ENCODE measurements around the gene GRM3. TPM values are rescaled to one million over a fixed set of nuclear protein-coding genes. Genes with fewer than 3 reads are reported as not detected.

GRM3 gene
- total and polyA plus RNA-seq, 2 donors (not counting 1 experiment from before 2014, with no cell fraction given) = not detected

DNA sequence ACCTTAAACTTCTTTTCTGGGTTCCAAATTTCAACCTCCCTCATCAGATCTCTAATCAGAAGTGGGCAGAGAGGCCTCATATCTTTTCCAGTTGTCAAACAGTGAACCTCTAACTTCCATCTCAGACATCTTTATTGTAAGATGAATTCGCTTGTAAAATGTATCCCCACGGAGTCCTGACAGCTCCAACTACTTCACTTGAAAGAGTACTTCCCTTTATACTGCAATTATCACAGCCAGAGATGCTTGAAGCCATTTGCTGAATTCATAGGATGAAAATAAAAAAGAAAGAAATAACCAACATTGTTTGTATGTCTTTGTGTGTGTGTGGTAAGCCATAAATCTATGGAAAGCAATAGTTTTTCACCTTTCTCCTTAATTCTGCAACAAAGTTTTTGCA is 175.2 kb downstream of the GRM3 start:
- H3K4me2 ChIP-seq (ENCODE audit: extremely low read depth, insufficient read depth, low read length) = no peak overlapping the region
- no peak for TF ChIP-seq EZH2 (IDR thresholded peaks at IDR 0.05; ENCODE audit: low read length, missing control alignments)
- TF ChIP-seq, protein P1, sequence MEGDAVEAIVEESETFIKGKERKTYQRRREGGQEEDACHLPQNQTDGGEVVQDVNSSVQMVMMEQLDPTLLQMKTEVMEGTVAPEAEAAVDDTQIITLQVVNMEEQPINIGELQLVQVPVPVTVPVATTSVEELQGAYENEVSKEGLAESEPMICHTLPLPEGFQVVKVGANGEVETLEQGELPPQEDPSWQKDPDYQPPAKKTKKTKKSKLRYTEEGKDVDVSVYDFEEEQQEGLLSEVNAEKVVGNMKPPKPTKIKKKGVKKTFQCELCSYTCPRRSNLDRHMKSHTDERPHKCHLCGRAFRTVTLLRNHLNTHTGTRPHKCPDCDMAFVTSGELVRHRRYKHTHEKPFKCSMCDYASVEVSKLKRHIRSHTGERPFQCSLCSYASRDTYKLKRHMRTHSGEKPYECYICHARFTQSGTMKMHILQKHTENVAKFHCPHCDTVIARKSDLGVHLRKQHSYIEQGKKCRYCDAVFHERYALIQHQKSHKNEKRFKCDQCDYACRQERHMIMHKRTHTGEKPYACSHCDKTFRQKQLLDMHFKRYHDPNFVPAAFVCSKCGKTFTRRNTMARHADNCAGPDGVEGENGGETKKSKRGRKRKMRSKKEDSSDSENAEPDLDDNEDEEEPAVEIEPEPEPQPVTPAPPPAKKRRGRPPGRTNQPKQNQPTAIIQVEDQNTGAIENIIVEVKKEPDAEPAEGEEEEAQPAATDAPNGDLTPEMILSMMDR (conservative IDR thresholded peaks at IDR 0.05 in 1 of 2, IDR thresholded peaks at IDR 0.05 in 1 of 2; ENCODE audit: low read depth in 1 of 2, low read length in 2 of 2) = no peak
- H3K36me3 ChIP-seq (ENCODE audit: control insufficient read depth, insufficient read depth, low read length) = no peaks in the 10 kb centered on the region
- no peak overlapping the region for H2AFZ ChIP-seq (ENCODE audit: low read length)
- no peak overlapping the region for H3K9ac ChIP-seq (ENCODE audit: insufficient read depth, low read length)
- no peaks in the 10 kb centered on the region for H3K4me1 ChIP-seq (ENCODE audit: control insufficient read depth, extremely low read depth, insufficient read depth, low read length)
- no peaks in the 10 kb centered on the region for H3K9me3 ChIP-seq (ENCODE audit: control insufficient read depth, insufficient read depth, low read depth, low read length)
- H3K27me3 ChIP-seq (ENCODE audit: control insufficient read depth, insufficient read depth, low read length) = no peaks in the 10 kb centered on the region
- no peak overlapping the region for H3K27ac ChIP-seq (ENCODE audit: insufficient read depth, low read length)
- no peak overlapping the region for H3K4me3 ChIP-seq (replicated peaks in 1 of 4; ENCODE audit: control extremely low read depth in 1 of 4, insufficient read depth in 1 of 4, low read depth in 3 of 4, low read length in 4 of 4)
- H3K79me2 ChIP-seq (ENCODE audit: control insufficient read depth, insufficient read depth, low read length) = no peaks in the 10 kb centered on the region
- no peak for DNase-seq (ENCODE audit: low read depth in 2 of 2)
- H4K20me1 ChIP-seq (ENCODE audit: control insufficient read depth, extremely low read depth, insufficient read depth, low read length) = no peaks in the 10 kb centered on the region

DNA sequence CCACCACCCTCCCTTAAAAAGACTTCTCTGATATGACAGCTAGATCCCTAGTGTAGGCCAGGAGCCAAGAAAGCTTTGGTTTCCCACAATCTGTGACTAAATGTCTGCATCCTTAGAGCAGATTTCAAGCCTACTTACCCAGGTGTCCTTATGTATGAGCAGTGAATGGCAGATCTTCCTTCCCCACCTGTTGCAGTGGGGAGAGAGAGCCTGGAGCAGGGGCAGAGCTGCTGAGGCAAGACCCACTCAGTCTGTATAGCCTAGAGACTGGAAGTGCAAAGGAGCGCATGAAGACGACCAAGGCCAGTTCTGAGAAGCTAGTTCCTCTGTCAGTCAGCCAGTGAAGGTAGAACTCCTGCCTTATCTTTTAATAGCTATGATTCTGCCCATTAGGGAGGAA is 180.1 kb downstream of the GRM3 start:
- H3K4me2 ChIP-seq (ENCODE audit: extremely low read depth, insufficient read depth, low read length) = no peak overlapping the region
- no peak overlapping the region for H3K27ac ChIP-seq (ENCODE audit: insufficient read depth, low read length)
- H4K20me1 ChIP-seq (ENCODE audit: control insufficient read depth, extremely low read depth, insufficient read depth, low read length) = no peaks in the 10 kb centered on the region
- no peak overlapping the region for H3K4me3 ChIP-seq (replicated peaks in 1 of 4; ENCODE audit: control extremely low read depth in 1 of 4, insufficient read depth in 1 of 4, low read depth in 3 of 4, low read length in 4 of 4)
- H3K36me3 ChIP-seq (ENCODE audit: control insufficient read depth, insufficient read depth, low read length) = no peaks in the 10 kb centered on the region
- H3K27me3 ChIP-seq (ENCODE audit: control insufficient read depth, insufficient read depth, low read length) = no peaks in the 10 kb centered on the region
- no peaks in the 10 kb centered on the region for H3K79me2 ChIP-seq (ENCODE audit: control insufficient read depth, insufficient read depth, low read length)
- H3K9ac ChIP-seq (ENCODE audit: insufficient read depth, low read length) = no peak overlapping the region
- H3K9me3 ChIP-seq (ENCODE audit: control insufficient read depth, insufficient read depth, low read depth, low read length) = no peaks in the 10 kb centered on the region
- H2AFZ ChIP-seq (ENCODE audit: low read length) = no peak overlapping the region
- TF ChIP-seq EZH2 (IDR thresholded peaks at IDR 0.05; ENCODE audit: low read length, missing control alignments) = no peak
- TF ChIP-seq, protein P1 (conservative IDR thresholded peaks at IDR 0.05 in 1 of 2, IDR thresholded peaks at IDR 0.05 in 1 of 2; ENCODE audit: low read depth in 1 of 2, low read length in 2 of 2) = no peak
- no peak for DNase-seq (ENCODE audit: low read depth in 2 of 2)
- H3K4me1 ChIP-seq (ENCODE audit: control insufficient read depth, extremely low read depth, insufficient read depth, low read length) = no peaks in the 10 kb centered on the region

DNA sequence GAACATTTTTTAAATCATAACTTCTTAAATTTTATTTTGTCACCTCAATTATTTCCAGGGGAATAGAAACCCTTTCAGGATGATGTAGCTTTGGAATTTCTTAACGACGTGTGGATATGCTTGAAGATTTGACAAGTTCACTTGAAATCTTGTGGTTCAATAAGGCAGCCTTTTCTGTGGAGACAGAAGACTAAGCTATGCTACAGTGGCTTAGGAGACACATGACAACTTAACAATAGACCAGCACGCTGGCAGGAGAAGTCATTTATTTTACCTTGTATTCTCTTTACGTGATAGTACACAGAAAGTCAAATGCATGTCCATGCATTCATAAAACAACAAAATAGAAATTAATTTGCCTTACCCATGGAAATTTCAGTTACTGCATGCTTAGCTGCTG is 181.6 kb downstream of the GRM3 start:
- H3K27ac ChIP-seq (ENCODE audit: insufficient read depth, low read length) = no peak overlapping the region
- H3K27me3 ChIP-seq (ENCODE audit: control insufficient read depth, insufficient read depth, low read length) = no peaks in the 10 kb centered on the region
- no peak overlapping the region for H3K4me2 ChIP-seq (ENCODE audit: extremely low read depth, insufficient read depth, low read length)
- DNase-seq (ENCODE audit: low read depth in 2 of 2) = no peak
- H3K4me1 ChIP-seq (ENCODE audit: control insufficient read depth, extremely low read depth, insufficient read depth, low read length) = no peaks in the 10 kb centered on the region
- TF ChIP-seq EZH2 (IDR thresholded peaks at IDR 0.05; ENCODE audit: low read length, missing control alignments) = no peak
- TF ChIP-seq, protein P1 (conservative IDR thresholded peaks at IDR 0.05 in 1 of 2, IDR thresholded peaks at IDR 0.05 in 1 of 2; ENCODE audit: low read depth in 1 of 2, low read length in 2 of 2) = no peak
- H3K9me3 ChIP-seq (ENCODE audit: control insufficient read depth, insufficient read depth, low read depth, low read length) = no peaks in the 10 kb centered on the region
- H3K4me3 ChIP-seq (replicated peaks in 1 of 4; ENCODE audit: control extremely low read depth in 1 of 4, insufficient read depth in 1 of 4, low read depth in 3 of 4, low read length in 4 of 4) = no peak overlapping the region
- no peak overlapping the region for H2AFZ ChIP-seq (ENCODE audit: low read length)
- H3K79me2 ChIP-seq (ENCODE audit: control insufficient read depth, insufficient read depth, low read length) = no peaks in the 10 kb centered on the region
- no peaks in the 10 kb centered on the region for H3K36me3 ChIP-seq (ENCODE audit: control insufficient read depth, insufficient read depth, low read length)
- no peaks in the 10 kb centered on the region for H4K20me1 ChIP-seq (ENCODE audit: control insufficient read depth, extremely low read depth, insufficient read depth, low read length)
- H3K9ac ChIP-seq (ENCODE audit: insufficient read depth, low read length) = no peak overlapping the region
